NCI-H2196 (cell line): ENCODE measurements around the gene HERPUD2.
"Not testable (repeated sequence)": the region's sequence is repeated elsewhere in the genome, so short reads cannot be mapped to it uniquely, and the experiment has no call there.

ENCODE experiments used
- DNase-seq: peaks from one replicate; lab custom pipeline; 2025; ENCODE audit not compliant: unreplicated experiment; lab: John Stamatoyannopoulos, UW

The HERPUD2 gene

GRCh38 chr7:35681231-35682029 is 13.5 kb downstream of the HERPUD2 start:
- no peak for DNase-seq

GRCh38 chr7:35680403-35681013 is 14.4 kb downstream of the HERPUD2 start:
- DNase-seq = no peak

GRCh38 chr7:35677582-35678356 is 17.2 kb downstream of the HERPUD2 start:
- no peak for DNase-seq

- no peak for DNase-seq
Observed at GRCh38 chr7:35676211-35676610, 18.7 kb downstream of the HERPUD2 start.

GRCh38 chr7:35670856-35671569 is 23.9 kb downstream of the HERPUD2 start:
- DNase-seq = no peak

GRCh38 chr7:35660411-35660810 is 34.5 kb downstream of the HERPUD2 start:
- not testable (repeated sequence) for DNase-seq

GRCh38 chr7:35658606-35659201 is 36.2 kb downstream of the HERPUD2 start:
- no peak for DNase-seq

- no peak for DNase-seq
Observed at GRCh38 chr7:35657125-35657524, 37.8 kb downstream of the HERPUD2 start.

GRCh38 chr7:35654558-35654957 is 40.4 kb downstream of the HERPUD2 start:
- DNase-seq = not testable (repeated sequence)

GRCh38 chr7:35652124-35652523 is 42.8 kb downstream of the HERPUD2 start:
- no peak for DNase-seq

GRCh38 chr7:35650751-35651150 is 44.2 kb downstream of the HERPUD2 start:
- DNase-seq = no peak

- DNase-seq = no peak
Observed at GRCh38 chr7:35649711-35650110, 45.2 kb downstream of the HERPUD2 start.

GRCh38 chr7:35648367-35648766 is 46.6 kb downstream of the HERPUD2 start:
- no peak for DNase-seq

GRCh38 chr7:35647171-35647574 is 47.8 kb downstream of the HERPUD2 start:
- DNase-seq = no peak

GRCh38 chr7:35646289-35647023 is 48.5 kb downstream of the HERPUD2 start:
- DNase-seq = no peak

GRCh38 chr7:35645691-35646090 is 49.2 kb downstream of the HERPUD2 start:
- DNase-seq = no peak

GRCh38 chr7:35630024-35630972 is 64.6 kb downstream of the HERPUD2 start:
- DNase-seq = no peak

GRCh38 chr7:35624299-35625186 is 70.4 kb downstream of the HERPUD2 start:
- DNase-seq = peak; percentile 30
